Measurements from ENCODE around the gene TSPAN9.

DNA sequence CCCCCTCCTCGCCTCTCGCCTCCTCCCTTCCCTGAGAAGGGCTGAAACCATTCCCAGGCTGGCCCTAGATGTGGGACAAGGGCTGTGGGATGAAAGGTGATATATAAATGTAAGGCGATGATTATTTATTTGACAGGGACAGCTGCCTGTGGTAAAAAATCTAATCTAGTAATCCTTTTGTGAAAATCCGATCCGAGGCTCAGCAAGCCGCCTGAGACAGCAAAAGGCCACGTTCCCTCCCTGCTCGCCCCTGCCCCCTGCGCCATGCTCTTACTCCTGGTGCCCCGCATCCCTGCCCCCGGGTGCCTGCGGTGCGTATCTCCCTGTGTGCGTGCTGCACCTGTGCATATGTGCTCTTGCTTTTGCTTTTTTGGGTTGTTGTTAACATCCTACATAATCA lies 65.2 kb downstream of the TSPAN9 start:
- TF ChIP-seq, protein P1, sequence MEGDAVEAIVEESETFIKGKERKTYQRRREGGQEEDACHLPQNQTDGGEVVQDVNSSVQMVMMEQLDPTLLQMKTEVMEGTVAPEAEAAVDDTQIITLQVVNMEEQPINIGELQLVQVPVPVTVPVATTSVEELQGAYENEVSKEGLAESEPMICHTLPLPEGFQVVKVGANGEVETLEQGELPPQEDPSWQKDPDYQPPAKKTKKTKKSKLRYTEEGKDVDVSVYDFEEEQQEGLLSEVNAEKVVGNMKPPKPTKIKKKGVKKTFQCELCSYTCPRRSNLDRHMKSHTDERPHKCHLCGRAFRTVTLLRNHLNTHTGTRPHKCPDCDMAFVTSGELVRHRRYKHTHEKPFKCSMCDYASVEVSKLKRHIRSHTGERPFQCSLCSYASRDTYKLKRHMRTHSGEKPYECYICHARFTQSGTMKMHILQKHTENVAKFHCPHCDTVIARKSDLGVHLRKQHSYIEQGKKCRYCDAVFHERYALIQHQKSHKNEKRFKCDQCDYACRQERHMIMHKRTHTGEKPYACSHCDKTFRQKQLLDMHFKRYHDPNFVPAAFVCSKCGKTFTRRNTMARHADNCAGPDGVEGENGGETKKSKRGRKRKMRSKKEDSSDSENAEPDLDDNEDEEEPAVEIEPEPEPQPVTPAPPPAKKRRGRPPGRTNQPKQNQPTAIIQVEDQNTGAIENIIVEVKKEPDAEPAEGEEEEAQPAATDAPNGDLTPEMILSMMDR (IDR thresholded peaks at IDR 0.05), result no peak
- TF ChIP-seq POLR2A (IDR thresholded peaks at IDR 0.05), result no peak

Data from lower leg skin (tissue), 3 donors.